HPDE6-E6E7 (cell line): Measurements from ENCODE around the gene OBSCN.

Experiments used
- DNase-seq: peaks from one replicate; pipeline ENCODE4 v3.0.0; 2011; ENCODE audit warnings: missing footprints; ENCODE audit errors: extremely low spot score

OBSCN gene

DNA sequence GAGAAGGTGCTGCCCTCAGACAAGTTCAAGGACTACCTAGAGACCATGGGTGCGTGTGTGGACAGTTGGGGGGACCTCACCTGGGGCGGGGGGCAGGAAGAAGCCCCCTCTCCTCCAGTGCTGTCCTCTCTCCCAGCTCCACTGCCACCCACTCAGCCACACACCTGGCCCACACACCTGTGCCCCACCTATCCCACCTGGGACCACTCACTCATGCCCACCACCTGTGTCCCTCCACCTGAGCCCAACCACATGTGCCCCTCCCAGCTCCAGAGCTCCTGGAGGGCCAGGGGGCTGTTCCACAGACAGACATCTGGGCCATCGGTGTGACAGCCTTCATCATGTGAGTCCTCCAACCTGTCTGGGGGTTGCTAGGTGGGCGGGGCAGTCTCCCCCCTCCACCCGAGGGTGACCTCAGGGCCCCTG, 169.8 kb downstream of the OBSCN start:
- DNase-seq, result no peak

DNA sequence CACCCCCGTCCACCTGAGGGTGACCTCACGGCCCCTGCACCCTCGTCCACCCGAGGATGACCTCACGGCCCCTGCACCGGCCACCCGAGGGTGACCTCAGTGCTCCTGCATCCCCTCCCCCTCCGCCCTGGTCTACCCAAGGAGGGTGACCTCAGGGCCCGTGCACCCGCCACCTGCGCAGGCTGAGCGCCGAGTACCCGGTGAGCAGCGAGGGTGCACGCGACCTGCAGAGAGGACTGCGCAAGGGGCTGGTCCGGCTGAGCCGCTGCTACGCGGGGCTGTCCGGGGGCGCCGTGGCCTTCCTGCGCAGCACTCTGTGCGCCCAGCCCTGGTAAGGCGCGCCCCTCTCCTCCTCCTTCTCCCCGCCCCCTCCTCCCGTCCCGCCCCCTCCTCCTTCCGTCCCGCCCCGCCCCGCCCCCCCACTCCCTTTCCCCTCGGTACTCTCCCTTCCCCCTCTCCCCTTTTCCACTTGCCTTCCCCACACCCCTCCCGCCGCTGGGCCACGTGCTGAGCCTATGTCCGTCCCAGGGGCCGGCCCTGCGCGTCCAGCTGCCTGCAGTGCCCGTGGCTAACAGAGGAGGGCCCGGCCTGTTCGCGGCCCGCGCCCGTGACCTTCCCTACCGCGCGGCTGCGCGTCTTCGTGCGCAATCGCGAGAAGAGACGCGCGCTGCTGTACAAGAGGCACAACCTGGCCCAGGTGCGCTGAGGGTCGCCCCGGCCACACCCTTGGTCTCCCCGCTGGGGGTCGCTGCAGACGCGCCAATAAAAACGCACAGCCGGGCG, 170.4 kb downstream of the OBSCN start:
- DNase-seq, result peak; percentile 67

DNA sequence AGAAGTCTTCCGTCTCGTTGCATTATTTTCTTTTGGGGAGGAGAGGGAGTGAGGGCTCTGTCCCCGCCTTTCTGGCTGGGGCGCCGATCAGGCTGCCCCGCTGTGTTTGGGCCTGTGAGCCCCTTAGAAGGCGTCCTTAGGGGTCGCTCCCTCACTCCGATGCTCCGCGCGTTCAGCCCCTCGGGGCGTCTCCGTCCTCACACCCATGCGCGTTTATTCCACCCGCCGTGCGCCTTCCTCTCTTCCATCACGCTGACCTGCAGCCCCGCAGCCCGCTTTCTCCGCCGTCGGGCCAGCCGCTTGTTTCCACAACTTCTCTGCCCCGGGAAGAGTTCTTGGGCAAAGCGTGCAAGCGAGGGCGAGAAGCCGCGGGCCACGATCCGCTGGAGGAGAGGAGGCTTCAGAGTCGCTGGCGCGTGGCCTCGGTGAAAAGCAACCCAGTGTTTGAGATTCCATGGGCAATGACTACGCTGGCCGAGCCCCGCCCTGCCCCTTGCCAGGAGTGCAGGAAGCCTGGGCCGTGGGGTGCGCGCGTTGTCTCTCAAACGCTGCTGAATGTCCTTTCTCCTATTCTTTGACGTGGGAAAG, 171.1 kb downstream of the OBSCN start:
- no peak for DNase-seq

- no peak for DNase-seq
These were observed 171.8 kb downstream of the OBSCN start for GRCh38 chr1:228379666-228380065.

DNA sequence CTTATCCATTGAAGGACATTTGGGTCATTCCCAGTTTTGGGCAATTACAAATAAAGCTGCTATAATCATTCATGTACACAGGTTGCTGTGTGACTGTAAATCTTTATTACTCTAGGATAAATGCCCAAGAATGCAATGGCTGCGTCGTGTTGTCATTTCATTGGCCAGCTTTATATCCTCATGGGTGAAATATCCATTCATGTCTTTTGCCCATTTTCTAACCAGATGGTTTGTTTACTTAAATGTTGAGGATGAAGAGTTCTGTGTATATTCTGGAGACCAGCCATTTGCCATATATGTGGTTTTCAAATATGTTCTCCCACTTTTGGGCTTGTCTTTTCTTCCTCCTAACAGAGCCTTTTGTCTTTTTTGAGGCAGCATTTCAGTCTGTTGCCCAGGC, 173.5 kb downstream of the OBSCN start:
- no peak for DNase-seq

DNA sequence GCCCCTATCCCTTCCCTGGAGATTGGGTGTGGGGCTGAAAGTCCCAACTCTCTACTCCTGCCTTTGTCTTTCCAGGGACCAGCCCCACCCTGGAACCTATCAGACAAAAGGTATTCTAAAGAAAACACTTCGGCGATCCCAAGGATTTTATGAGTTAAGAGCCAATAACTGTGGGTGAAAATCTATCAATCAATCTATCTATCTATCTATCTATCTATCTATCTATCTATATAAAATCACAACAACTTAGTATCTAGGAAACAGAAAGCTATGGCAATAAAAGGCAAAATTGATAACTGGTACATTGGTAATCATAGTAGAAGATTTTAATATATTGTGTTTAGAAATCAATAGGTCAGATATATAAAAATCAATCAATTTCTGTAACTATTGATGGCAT, 175.9 kb downstream of the OBSCN start:
- no peak for DNase-seq

GRCh38 chr1:228385232-228385631, 177.4 kb downstream of the OBSCN start:
- DNase-seq, result no peak

- DNase-seq, result no peak
These were observed 179.5 kb downstream of the OBSCN start for GRCh38 chr1:228387321-228387720.

DNA sequence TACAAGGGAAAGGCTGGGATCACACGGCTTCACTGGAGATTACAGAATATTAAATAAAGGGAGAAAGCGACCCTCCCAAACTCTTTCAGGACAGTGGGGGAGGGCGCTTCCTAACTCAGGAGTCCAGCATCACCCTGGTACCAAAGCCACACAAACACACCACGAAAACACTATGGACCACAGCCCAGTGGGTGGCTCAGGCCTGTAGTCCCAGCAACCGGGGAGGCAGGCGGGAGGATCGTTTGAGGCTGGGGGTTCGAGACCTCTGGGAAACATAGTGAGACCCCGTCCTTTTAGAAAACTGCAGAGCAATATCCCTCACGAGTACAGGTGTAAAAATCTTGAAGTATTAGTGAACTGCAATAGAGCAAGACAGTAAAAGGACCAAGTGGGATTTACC, 182.8 kb downstream of the OBSCN start:
- DNase-seq, result no peak

GRCh38 chr1:228391411-228392020, 183.7 kb downstream of the OBSCN start:
- DNase-seq, result no peak

- DNase-seq, result no peak
These were observed 184.5 kb downstream of the OBSCN start for GRCh38 chr1:228392111-228392936.

- DNase-seq, result no peak
These were observed 185.4 kb downstream of the OBSCN start for GRCh38 chr1:228393268-228393701.

DNA sequence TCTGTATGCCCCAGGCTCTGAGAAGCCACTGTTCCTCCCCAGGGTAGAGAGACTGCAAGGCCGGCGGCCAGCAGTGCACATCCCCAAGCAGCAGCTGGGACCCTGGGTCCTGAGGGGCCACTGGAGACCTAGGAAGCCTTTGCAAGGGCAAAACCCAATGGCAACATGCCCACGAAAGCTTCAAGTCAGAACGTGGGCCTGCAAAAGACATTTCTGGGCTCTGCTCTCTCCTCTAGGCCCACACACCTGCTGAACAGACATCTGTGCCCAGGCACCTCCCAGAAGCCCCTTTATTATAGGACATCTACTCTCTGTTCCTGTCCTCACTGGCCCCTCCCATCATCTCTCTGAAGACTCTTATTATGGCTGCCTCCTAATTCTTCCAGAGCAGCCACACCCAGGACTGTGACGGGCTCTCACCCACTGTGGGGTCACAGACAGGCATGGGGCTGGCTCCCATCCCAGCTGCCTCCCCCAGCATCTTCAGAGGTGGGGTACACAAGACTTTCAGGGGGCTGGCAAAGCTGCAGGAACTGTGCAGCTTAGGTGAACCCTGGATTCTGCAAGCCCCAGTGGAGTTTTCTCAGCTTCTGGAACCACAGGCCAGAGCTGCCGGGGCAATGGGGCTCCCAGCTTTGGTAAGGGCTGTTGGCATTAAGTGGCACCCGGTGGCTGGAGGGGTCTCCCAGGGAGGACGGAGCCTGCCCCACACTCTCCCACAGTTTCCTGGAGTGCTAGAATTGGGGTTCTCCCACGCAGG, 186.1 kb downstream of the OBSCN start:
- no peak for DNase-seq

DNA sequence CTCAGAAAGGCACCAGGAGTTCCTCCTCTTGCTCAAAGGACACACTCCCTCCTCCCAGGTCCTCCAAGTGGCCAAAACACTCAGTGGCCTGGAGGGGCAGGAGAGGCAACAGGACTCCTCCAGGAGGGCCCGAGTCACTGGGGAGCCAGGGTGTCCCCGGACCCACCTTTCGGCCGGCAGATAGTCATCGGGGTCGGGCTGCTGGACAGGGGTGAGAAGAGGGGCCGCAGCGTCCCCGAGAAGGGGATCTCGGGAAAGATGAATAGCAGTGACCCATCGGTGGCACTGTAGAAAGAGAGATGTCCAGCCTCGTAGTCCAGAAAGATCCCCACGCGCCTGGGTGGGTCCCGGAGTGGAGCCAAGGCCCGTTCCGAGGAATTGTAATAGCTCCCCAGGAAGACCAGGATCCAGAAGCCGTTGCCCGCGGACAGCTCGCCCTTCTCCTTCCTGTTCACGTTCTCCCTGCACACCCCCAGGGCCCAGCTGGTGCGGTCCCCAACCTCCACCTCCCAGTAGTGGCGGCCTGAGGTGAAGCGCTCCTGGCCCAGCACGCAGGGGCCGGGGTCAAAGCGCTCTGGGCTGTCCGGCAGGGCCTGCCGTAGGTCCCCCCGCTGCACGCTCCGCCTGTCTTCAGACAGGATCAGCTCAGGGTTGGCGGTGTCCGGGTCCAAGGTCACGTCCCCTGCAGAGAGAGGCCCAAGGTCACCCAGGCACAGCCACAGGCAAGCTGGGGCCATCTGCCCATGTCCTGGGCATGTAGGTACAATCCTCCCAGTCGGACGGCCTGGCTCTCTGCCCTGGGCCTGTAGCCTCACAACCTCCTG, 186.9 kb downstream of the OBSCN start:
- no peak for DNase-seq

- DNase-seq, result no peak
These were observed 189.2 kb downstream of the OBSCN start for GRCh38 chr1:228396770-228397662.

- no peak for DNase-seq
These were observed 190.1 kb downstream of the OBSCN start for GRCh38 chr1:228397966-228398365.

- no peak for DNase-seq
These were observed 191.1 kb downstream of the OBSCN start for GRCh38 chr1:228398741-228399461.

- DNase-seq, result no peak
These were observed 191.8 kb downstream of the OBSCN start for GRCh38 chr1:228399531-228400236.
